Sigmoid colon (tissue), 4 donors: ENCODE data around the gene IL12RB2.

Experiments
- CTCF ChIP-seq, 4 experiments: fragments of 450-650 bp in 3 of 4; fragments of 200-600 bp in 1 of 4; IDR thresholded peaks; one replicate each; pipeline ENCODE4 v1.5.1; 2016 to 2019; ENCODE audit warnings: antibody characterized with exemption in 4 of 4, mild to moderate bottlenecking in 3 of 4, moderate library complexity in 2 of 4
- POLR2AphosphoS5 ChIP-seq, 4 donors: sonication (generic); formaldehyde crosslinking; IDR thresholded peaks; one replicate each; pipeline ENCODE4 v1.6.1; 2017; ENCODE audit warnings: antibody characterized with exemption in 4 of 4

DNA sequence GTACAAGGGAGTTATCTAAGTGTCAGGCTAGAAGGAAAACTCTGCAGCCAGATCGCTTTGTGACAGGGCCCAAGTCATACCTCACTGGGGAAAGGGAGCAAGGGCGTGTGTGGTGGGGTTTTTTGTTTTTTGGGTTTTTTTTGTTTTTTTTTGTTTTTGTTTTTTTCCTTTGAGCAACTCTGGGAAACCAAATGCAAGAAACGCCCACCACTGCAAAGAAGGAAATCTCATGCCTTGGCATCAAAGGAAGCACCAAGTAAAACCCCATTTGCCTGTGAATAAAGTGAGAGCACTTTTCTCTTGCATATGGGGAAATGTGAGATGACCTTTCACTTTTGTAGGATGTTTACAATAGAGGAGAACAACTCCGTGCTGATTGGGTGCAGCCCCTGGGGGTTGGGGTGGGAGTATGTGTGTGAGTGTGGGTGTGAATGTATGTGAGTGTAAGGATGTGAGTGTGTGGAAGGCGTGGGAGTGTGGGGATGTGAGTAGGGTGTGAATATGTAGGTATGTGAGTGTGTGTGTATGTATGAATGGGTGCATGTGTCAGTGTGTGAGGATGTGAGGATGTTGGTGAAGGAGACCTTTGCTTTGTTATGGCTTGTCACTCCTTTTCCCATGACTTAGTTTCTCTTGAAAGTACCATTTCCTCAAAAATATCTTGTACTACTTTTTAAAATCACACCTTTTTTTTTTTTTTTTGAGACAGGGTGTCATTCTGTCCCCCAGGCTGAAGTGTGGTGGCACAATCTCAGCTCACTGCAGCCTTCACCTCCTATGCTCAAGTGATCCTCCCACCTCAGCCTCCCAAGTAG, 34.6 kb downstream of the IL12RB2 start:
- TF ChIP-seq CTCF (IDR thresholded peaks at IDR 0.05) (no peak), POLR2AphosphoS5 (IDR thresholded peaks at IDR 0.05) (no peak)
